Fibroblast of villous mesenchyme (primary cell): ENCODE measurements around the gene TBC1D10B. TPM values are rescaled to one million over a fixed set of nuclear protein-coding genes. Genes with fewer than 3 reads are reported as not detected.
A peak's percentile ranks its signal among the peaks of the same experiment; 100 is the strongest.

Experiments used
- DNase-seq: peaks from one replicate; pipeline ENCODE4 v3.0.0-alpha.2; 2010; ENCODE audit warnings: low read depth
- H3K4me3 ChIP-seq: 2 replicates; pipeline ENCODE4 v1.5.1; 2011; ENCODE audit warnings: low read depth, mild to moderate bottlenecking, low read length
- CTCF ChIP-seq: IDR thresholded peaks from 2 replicates; pipeline ENCODE4 v1.5.1; 2012; ENCODE audit warnings: low read depth, mild to moderate bottlenecking, low read length; ENCODE audit not compliant: insufficient read depth
- total RNA-seq: library from RNA; depleted of rRNA; stranded (reverse); fragments of >200 nt; gene quantifications from 2 replicates; pipeline ENCODE4 v1.2.3, GENCODE V29; 2012

The TBC1D10B gene
- total RNA-seq, 1 donor = 37.1 TPM

GRCh38 chr16:30371248-30371816, 1.0 kb upstream of the TBC1D10B start:
- DNase-seq = no peak
- no peak for TF ChIP-seq CTCF
- peak overlapping the region; percentile 62 for H3K4me3 ChIP-seq

GRCh38 chr16:30369938-30370455, 297 bp downstream of the TBC1D10B start:
- DNase-seq = no peak
- TF ChIP-seq CTCF = no peak
- H3K4me3 ChIP-seq = peak overlapping the region; percentile 79

GRCh38 chr16:30369091-30369937, 980 bp downstream of the TBC1D10B start:
- peak overlapping the region; percentile 79 for H3K4me3 ChIP-seq
- TF ChIP-seq CTCF = no peak
- DNase-seq = no peak

- TF ChIP-seq CTCF = no peak
- peak overlapping the region; percentile 79 for H3K4me3 ChIP-seq
- DNase-seq = no peak
Measured at GRCh38 chr16:30368792-30369090, 1.6 kb downstream of the TBC1D10B start.

GRCh38 chr16:30368122-30368791, 2.0 kb downstream of the TBC1D10B start:
- H3K4me3 ChIP-seq = peak overlapping the region; percentile 79
- peak; percentile 49 for DNase-seq
- no peak for TF ChIP-seq CTCF

GRCh38 chr16:30367349-30368009, 2.8 kb downstream of the TBC1D10B start:
- no peak for TF ChIP-seq CTCF
- DNase-seq = no peak
- peak overlapping the region; percentile 79 for H3K4me3 ChIP-seq
